Vagina (tissue), 2 donors: ENCODE data around the gene HYOU1. TPM values are rescaled to one million over a fixed set of nuclear protein-coding genes. Genes with fewer than 3 reads are reported as not detected.

Experiments used
- DNase-seq, 2 donors: peaks; one replicate each; pipeline ENCODE4 v3.0.0-alpha.2; 2017; ENCODE audit errors: extremely low spot score in 2 of 2
- H3K27ac ChIP-seq: fragments of 200-600 bp; sonication (generic); one replicate; pipeline ENCODE4 v1.5.1; 2019
- H3K27me3 ChIP-seq: fragments of 200-600 bp; sonication (generic); one replicate; pipeline ENCODE4 v1.5.1; 2019
- H3K36me3 ChIP-seq, 2 donors: fragments of 200-600 bp; sonication (generic); one replicate each; pipeline ENCODE4 v1.5.1; 2017 to 2019
- H3K4me1 ChIP-seq: fragments of 200-600 bp; sonication (generic); one replicate; pipeline ENCODE4 v1.5.1; 2019
- H3K4me3 ChIP-seq, 2 donors: fragments of 200-600 bp; sonication (generic); 1 replicate in 1 of 2; 2 replicates in 1 of 2; pipeline ENCODE4 v1.5.1; 2016 to 2019
- H3K9me3 ChIP-seq: fragments of 200-600 bp; sonication (generic); one replicate; pipeline ENCODE4 v1.5.1; 2019
- CTCF ChIP-seq, 3 experiments: fragments of 450-650 bp in 2 of 3; fragments of 200-600 bp in 1 of 3; sonication (generic) in 1 of 3; IDR thresholded peaks; one replicate each; pipeline ENCODE4 v1.5.1; 2017 to 2019; ENCODE audit warnings: antibody characterized with exemption in 3 of 3, mild to moderate bottlenecking in 2 of 3, moderate library complexity in 2 of 3
- POLR2A ChIP-seq, 2 donors: fragments of 450-650 bp; IDR thresholded peaks; one replicate each; pipeline ENCODE4 v1.6.1; 2017; ENCODE audit warnings: antibody characterized with exemption in 2 of 2, mild to moderate bottlenecking in 2 of 2, moderate library complexity in 2 of 2
- POLR2AphosphoS5 ChIP-seq, 2 donors: sonication (generic); formaldehyde crosslinking; IDR thresholded peaks; one replicate each; pipeline ENCODE4 v1.9.0; 2017; ENCODE audit warnings: antibody characterized with exemption in 2 of 2, mild to moderate bottlenecking in 2 of 2, low read depth in 1 of 2; ENCODE audit not compliant: insufficient read depth in 1 of 2
- intact Hi-C: fragments of 100-400 bp; cut with DNase I; formaldehyde crosslinking; loops from one replicate; pipeline ENCODE4 v1.15.1; 2023
- total RNA-seq: library from RNA; depleted of rRNA; stranded (reverse); fragments of >200 nt; gene quantifications from one replicate; pipeline ENCODE4 v1.2.3, GENCODE V29; 2016

Gene HYOU1
- total RNA-seq, 1 donor from 2014 or later: 49.6 TPM

GRCh38 chr11:119016216-119017009 is 40.6 kb downstream of the HYOU1 start:
- H3K9me3 ChIP-seq: no peaks in the 10 kb centered on the region
- TF ChIP-seq CTCF (IDR thresholded peaks at IDR 0.05) (no peak), POLR2AphosphoS5 (IDR thresholded peaks at IDR 0.05; ENCODE audit: insufficient read depth in 1 of 2, low read depth in 1 of 2) (no peak), POLR2A (IDR thresholded peaks at IDR 0.05) (no peak)
- peaks cover 0 to 45% of the 10 kb centered on the region in 2 donors for H3K36me3 ChIP-seq
- H3K4me3 ChIP-seq: peak overlapping the region in 1 of 2 donors; percentile 82
- DNase-seq: no peak
- peaks cover 48% of the 10 kb centered on the region for H3K4me1 ChIP-seq
- no peak overlapping the region for H3K27ac ChIP-seq
- H3K27me3 ChIP-seq: no peaks in the 10 kb centered on the region
- intact Hi-C loops: no loop called here

GRCh38 chr11:119015054-119015611 is 41.9 kb downstream of the HYOU1 start:
- intact Hi-C loops: no loop called here
- DNase-seq: no peak
- no peak overlapping the region for H3K4me3 ChIP-seq
- H3K27me3 ChIP-seq: no peaks in the 10 kb centered on the region
- peaks cover 37% of the 10 kb centered on the region for H3K4me1 ChIP-seq
- H3K27ac ChIP-seq: no peak overlapping the region
- H3K9me3 ChIP-seq: no peaks in the 10 kb centered on the region
- TF ChIP-seq CTCF (IDR thresholded peaks at IDR 0.05) (no peak), POLR2AphosphoS5 (IDR thresholded peaks at IDR 0.05; ENCODE audit: insufficient read depth in 1 of 2, low read depth in 1 of 2) (no peak), POLR2A (IDR thresholded peaks at IDR 0.05) (no peak)
- H3K36me3 ChIP-seq: peaks cover 0 to 54% of the 10 kb centered on the region in 2 donors

- Histone ChIP-seq H3K4me1 (peaks cover 29% of the 10 kb centered on the region), H3K27ac (no peak overlapping the region), H3K4me3 (no peak overlapping the region), H3K27me3 (no peaks in the 10 kb centered on the region), H3K9me3 (no peaks in the 10 kb centered on the region), H3K36me3 (peaks cover 0 to 54% of the 10 kb centered on the region in 2 donors)
- TF ChIP-seq POLR2AphosphoS5 (IDR thresholded peaks at IDR 0.05; ENCODE audit: insufficient read depth in 1 of 2, low read depth in 1 of 2) (no peak), CTCF (IDR thresholded peaks at IDR 0.05) (no peak), POLR2A (IDR thresholded peaks at IDR 0.05) (no peak)
- intact Hi-C loops: no loop called here
- no peak for DNase-seq
Measured at GRCh38 chr11:119014209-119014924, 42.6 kb downstream of the HYOU1 start.

DNA sequence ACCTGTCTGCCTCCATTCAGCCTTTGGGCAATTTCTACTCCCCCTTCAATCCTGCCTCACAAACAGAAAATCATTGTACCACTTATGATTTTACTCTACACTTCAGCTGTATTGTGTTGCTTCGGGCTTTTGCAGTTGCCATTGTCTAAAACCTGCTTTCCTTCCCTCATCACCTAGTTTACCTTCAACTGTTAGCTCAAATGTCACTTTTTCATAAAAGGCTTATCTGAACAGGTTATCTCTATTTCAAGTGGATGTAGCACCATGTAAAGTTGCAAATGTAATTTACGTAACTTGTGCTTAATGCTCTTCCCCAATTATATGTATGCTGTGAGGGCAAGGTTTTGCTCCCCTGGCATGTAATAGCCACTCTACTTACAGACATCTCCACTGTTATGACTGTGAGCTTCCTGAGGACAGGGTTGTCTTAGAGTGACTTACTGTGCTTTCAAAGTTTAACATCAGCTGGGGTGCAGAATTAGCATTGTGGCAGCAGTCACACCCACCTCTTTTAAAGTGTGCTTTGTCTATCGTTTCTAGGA is 44.3 kb downstream of the HYOU1 start:
- Histone ChIP-seq H3K9me3 (no peaks in the 10 kb centered on the region), H3K36me3 (peaks cover 0 to 67% of the 10 kb centered on the region in 2 donors), H3K27me3 (no peaks in the 10 kb centered on the region), H3K4me3 (no peak overlapping the region), H3K4me1 (peaks cover 26% of the 10 kb centered on the region), H3K27ac (no peak overlapping the region)
- TF ChIP-seq POLR2A (IDR thresholded peaks at IDR 0.05) (no peak), POLR2AphosphoS5 (IDR thresholded peaks at IDR 0.05; ENCODE audit: insufficient read depth in 1 of 2, low read depth in 1 of 2) (no peak)
- intact Hi-C loops: no loop called here
- no peak for DNase-seq

DNA sequence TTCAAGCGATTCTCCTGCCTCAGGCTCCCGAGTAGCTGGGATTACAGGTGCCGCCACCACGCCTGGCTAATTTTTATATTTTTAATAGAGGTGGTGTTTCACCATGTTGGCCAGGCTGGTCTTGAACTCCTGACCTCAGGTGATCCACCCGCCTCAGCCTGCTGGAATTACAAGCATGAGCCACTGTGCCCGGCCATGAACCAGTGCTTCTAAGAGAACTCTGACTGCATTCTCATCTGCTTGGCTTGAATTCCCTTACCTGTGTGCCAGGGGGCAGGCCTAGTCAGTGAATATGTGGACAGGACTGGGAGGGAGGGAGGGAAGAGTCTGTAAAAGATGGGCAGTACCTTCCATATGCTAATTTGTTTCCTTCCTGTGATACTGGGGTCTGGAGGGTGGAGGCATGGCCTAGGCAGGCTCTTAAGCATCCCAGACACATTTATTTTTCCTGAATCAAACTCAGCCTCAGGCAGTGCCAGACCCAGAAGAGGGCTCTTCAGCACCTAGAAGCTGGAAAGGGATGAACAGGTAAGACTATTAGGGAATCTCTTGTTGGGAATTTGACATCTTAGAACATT is 45.4 kb downstream of the HYOU1 start:
- intact Hi-C loops: no loop called here
- H3K27ac ChIP-seq: no peak overlapping the region
- no peaks in the 10 kb centered on the region for H3K27me3 ChIP-seq
- no peak for DNase-seq
- TF ChIP-seq CTCF (IDR thresholded peaks at IDR 0.05) (no peak), POLR2A (IDR thresholded peaks at IDR 0.05) (no peak), POLR2AphosphoS5 (IDR thresholded peaks at IDR 0.05; ENCODE audit: insufficient read depth in 1 of 2, low read depth in 1 of 2) (no peak)
- no peak overlapping the region for H3K4me3 ChIP-seq
- H3K4me1 ChIP-seq: peaks cover 15% of the 10 kb centered on the region
- no peaks in the 10 kb centered on the region for H3K9me3 ChIP-seq
- peaks cover 0 to 75% of the 10 kb centered on the region in 2 donors for H3K36me3 ChIP-seq
